ENCODE results near the gene KCNJ8. TPM values are rescaled to one million over a fixed set of nuclear protein-coding genes. Genes with fewer than 3 reads are reported as not detected.
"Not testable (repeated sequence)": the region's sequence is repeated elsewhere in the genome, so short reads cannot be mapped to it uniquely, and the experiment has no call there.

The KCNJ8 gene
- 13.7 TPM for total RNA-seq (ENCODE audit: insufficient read depth, low replicate concordance)

GRCh38 chr12:21774358-21775132 lies at the start of gene KCNJ8:
TSS of gene KCNJ8 (minus strand) at chr12:21774706. CDS start at chr12:21773616, 1,090 bp downstream.
- DNase-seq (ENCODE audit: low spot score), result peak; percentile 68

- no peak for DNase-seq (ENCODE audit: low spot score)
Measured at GRCh38 chr12:21823581-21823980, 49.1 kb upstream of the KCNJ8 start.

GRCh38 chr12:21819678-21820077 lies 45.2 kb upstream of the KCNJ8 start:
- peak; percentile 88 for DNase-seq (ENCODE audit: low spot score)

- DNase-seq (ENCODE audit: low spot score), result no peak
Measured at GRCh38 chr12:21819236-21819635, 44.7 kb upstream of the KCNJ8 start.

GRCh38 chr12:21818627-21819026 lies 44.1 kb upstream of the KCNJ8 start:
- DNase-seq (ENCODE audit: low spot score), result peak; percentile 88

GRCh38 chr12:21815306-21816062 lies 41.0 kb upstream of the KCNJ8 start:
- DNase-seq (ENCODE audit: low spot score), result no peak

DNA sequence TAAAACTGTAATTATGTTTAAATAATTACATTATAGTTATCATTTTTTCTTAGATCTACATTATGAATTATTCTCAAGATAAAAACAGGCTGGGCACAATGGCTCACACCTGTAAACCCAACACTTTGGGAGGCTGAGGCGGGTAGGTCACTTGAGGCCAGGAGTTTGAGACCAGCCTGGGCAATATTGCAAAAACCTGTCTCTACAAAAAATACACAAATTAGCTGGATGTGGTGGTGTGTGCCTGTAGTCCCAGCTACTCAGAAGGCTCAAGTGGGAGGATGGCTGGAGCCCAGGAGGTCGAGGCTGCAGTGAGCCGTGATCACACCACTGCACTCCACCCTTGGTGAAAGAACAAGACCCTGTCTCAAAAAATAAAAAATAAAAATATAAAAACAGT lies 40.3 kb upstream of the KCNJ8 start:
- DNase-seq (ENCODE audit: low spot score), result no peak

DNA sequence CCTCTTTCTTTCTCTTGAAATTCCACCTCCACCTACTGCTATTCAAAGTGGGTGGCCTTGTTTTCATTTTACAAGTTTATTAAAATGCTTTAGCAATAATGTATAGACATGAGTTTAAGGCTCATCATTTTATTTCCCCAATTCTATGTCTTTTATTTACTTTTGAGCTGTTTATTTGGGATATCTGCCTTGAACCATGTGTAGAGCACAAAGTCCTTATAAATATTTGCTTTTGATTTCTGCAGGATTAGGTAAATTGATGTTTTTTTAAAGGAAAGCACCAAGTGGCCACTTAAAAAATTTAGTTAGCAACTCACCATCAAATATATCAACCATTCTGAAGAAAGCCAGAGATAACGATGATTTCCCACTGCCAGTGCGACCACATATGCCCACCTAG lies 39.8 kb upstream of the KCNJ8 start:
- no peak for DNase-seq (ENCODE audit: low spot score)

- no peak for DNase-seq (ENCODE audit: low spot score)
Measured at GRCh38 chr12:21813751-21814150, 39.2 kb upstream of the KCNJ8 start.

DNA sequence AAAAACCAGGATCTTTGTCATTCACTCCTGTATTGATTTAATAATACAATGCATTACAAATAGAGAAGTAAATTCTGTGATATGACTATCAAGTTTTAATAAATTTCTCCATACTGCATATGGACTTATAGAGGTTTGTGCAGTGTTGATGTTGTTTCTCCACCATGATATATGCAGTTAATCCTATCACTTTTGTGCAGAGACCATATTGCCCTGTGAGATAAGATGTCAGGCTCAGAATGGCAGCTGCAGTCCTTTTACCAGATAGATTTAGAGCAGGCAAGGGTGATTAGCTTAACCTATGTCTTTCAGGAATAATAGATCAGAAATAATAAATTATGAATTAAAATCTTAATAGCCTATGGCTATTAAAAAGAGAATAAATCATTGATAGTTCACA lies 38.6 kb upstream of the KCNJ8 start:
- DNase-seq (ENCODE audit: low spot score), result no peak

DNA sequence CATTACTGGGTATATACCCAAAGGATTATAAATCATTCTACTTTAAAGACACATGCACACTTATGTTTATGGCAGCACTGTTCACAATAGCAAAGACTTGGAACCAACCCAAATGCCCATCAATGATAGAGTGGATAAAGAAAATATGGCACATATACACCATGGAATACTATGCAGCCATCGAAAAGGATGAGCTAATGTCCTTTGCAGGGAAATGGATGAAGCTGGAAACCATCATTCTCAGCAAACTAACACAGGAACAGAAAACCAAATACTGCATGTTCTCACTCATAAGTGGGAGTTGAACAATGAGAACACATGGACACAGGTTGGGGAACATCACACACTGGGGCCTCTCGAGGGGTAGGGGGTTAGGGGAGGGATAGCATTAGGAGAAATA lies 37.8 kb upstream of the KCNJ8 start:
- not testable (repeated sequence) for DNase-seq (ENCODE audit: low spot score)

GRCh38 chr12:21809100-21809499 lies 34.6 kb upstream of the KCNJ8 start:
- DNase-seq (ENCODE audit: low spot score), result no peak

DNA sequence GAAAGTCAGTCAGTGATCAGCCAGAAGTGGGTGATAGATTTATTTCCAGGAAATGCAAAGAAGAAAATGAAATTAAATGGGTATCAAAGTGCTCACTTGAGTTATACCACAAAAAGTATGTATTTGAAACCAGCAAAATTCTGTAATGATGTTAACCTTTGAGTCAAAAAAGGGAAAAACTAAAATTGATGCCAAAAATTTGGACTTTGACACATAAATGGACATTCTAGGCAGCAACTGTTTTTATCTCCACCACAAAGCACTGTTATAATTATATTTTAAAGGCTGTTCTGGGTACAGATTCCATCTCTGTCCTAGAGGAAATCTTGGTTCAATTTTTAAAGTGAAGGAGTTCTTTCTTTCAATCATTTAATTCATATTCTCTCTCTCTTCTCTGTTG lies 31.7 kb upstream of the KCNJ8 start:
- no peak for DNase-seq (ENCODE audit: low spot score)

- DNase-seq (ENCODE audit: low spot score), result no peak
Measured at GRCh38 chr12:21801522-21802288, 27.2 kb upstream of the KCNJ8 start.

- no peak for DNase-seq (ENCODE audit: low spot score)
Measured at GRCh38 chr12:21800011-21800410, 25.5 kb upstream of the KCNJ8 start.

DNA sequence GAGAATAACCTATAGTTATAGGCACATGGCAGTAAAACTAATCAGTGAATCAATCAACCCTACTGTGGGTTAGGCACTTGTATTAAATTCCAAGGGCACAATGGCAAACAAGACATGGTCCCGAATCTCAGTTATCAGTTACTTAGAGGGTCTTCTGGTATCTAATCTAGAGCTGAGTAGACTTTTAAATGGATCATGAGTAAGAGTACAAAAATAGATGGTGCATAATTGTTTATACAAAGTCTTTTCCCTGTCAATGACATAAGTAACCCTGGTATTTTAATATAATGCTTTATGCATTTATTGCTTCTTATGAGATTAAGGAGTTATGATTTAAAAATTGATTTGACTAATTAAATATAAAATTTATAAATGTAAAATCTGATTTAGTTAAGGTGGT lies 23.0 kb upstream of the KCNJ8 start:
- DNase-seq (ENCODE audit: low spot score), result no peak

GRCh38 chr12:21795648-21796328 lies 21.3 kb upstream of the KCNJ8 start:
- no peak for DNase-seq (ENCODE audit: low spot score)

- DNase-seq (ENCODE audit: low spot score), result not testable (repeated sequence)
Measured at GRCh38 chr12:21794807-21795595, 20.5 kb upstream of the KCNJ8 start.

DNA sequence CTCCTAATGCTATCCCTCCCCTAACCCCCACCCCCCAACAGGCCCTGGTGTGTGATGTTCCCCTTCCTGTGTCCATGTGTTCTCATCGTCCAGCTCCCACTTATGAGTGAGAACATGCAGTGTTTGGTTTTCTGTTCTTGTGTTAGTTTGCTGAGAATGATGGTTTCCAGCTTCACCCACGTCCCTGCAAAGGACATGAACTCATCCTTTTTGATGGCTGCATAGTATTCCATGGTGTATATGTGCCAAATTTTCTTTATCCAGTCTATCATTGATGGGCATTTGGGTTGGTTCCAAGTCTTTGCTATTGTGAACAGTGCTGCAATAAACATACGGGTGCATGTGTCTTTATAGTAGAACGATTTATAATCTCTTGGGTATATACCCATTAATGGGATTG lies 15.2 kb upstream of the KCNJ8 start:
- not testable (repeated sequence) for DNase-seq (ENCODE audit: low spot score)

- peak; percentile 62 for DNase-seq (ENCODE audit: low spot score)
Measured at GRCh38 chr12:21788089-21788983, 13.8 kb upstream of the KCNJ8 start.

All from umbilical cord (tissue), 2 donors.